Neutrophil (primary cell): ENCODE results near the gene POMGNT1.

Experiments used
- H3K27ac ChIP-seq: fragments of 200-600 bp; sonication (generic); 2 replicates; pipeline ENCODE4 v1.5.1; 2016; ENCODE audit warnings: mild to moderate bottlenecking, moderate library complexity
- H3K27me3 ChIP-seq: fragments of 200-600 bp; sonication (generic); 2 replicates; pipeline ENCODE4 v1.6.0; 2016; ENCODE audit warnings: mild to moderate bottlenecking
- H3K36me3 ChIP-seq: fragments of 200-600 bp; sonication (generic); 2 replicates; pipeline ENCODE4 v1.5.1; 2017
- H3K4me1 ChIP-seq, 2 experiments: fragments of 200-600 bp in 1 of 2; sonication (generic) in 1 of 2; 1 replicate in 1 of 2; 2 replicates in 1 of 2; pipeline versions ENCODE4 v1.5.1 to v1.6.1; 2013 to 2016; ENCODE audit warnings: low read depth in 1 of 2, low read length in 1 of 2, mild to moderate bottlenecking in 1 of 2, moderate library complexity in 1 of 2; ENCODE audit not compliant: control insufficient read depth in 1 of 2, insufficient read depth in 1 of 2
- H3K4me3 ChIP-seq, 2 experiments: fragments of 200-600 bp in 1 of 2; sonication (generic) in 1 of 2; 1 replicate in 1 of 2; 2 replicates in 1 of 2; pipeline ENCODE4 v1.5.1; 2013 to 2016; ENCODE audit warnings: low read depth in 1 of 2, low read length in 1 of 2, mild to moderate bottlenecking in 1 of 2, moderate library complexity in 1 of 2
- H3K9me3 ChIP-seq: fragments of 200-600 bp; sonication (generic); 2 replicates; pipeline ENCODE4 v1.5.1; 2016
- CTCF ChIP-seq: fragments of 200-600 bp; sonication (generic); IDR thresholded peaks from 2 replicates; pipeline ENCODE4 v1.5.1; 2016; ENCODE audit warnings: antibody characterized with exemption

POMGNT1 gene

GRCh38 chr1:46153228-46153627 is 45.0 kb downstream of the POMGNT1 start:
- Histone ChIP-seq H3K36me3 (no peaks in the 10 kb centered on the region), H3K27ac (no peak overlapping the region), H3K4me1 (no peaks in the 10 kb centered on the region), H3K27me3 (no peaks in the 10 kb centered on the region), H3K9me3 (no peaks in the 10 kb centered on the region), H3K4me3 (no peak overlapping the region)
- TF ChIP-seq CTCF: no peak

- no peak for TF ChIP-seq CTCF
- H3K9me3 ChIP-seq: no peaks in the 10 kb centered on the region
- no peaks in the 10 kb centered on the region for H3K4me1 ChIP-seq
- no peaks in the 10 kb centered on the region for H3K36me3 ChIP-seq
- H3K4me3 ChIP-seq: no peak overlapping the region
- H3K27ac ChIP-seq: no peak overlapping the region
- no peaks in the 10 kb centered on the region for H3K27me3 ChIP-seq
Observed at GRCh38 chr1:46152016-46152415, 46.2 kb downstream of the POMGNT1 start.

GRCh38 chr1:46150085-46150484 is 48.1 kb downstream of the POMGNT1 start:
- Histone ChIP-seq H3K27ac (no peak overlapping the region), H3K9me3 (no peaks in the 10 kb centered on the region), H3K4me1 (no peaks in the 10 kb centered on the region), H3K4me3 (no peak overlapping the region), H3K36me3 (no peaks in the 10 kb centered on the region), H3K27me3 (no peaks in the 10 kb centered on the region)
- TF ChIP-seq CTCF: no peak

GRCh38 chr1:46148318-46148717 is 49.9 kb downstream of the POMGNT1 start:
- Histone ChIP-seq H3K27ac (no peak overlapping the region), H3K4me1 (no peaks in the 10 kb centered on the region), H3K9me3 (no peaks in the 10 kb centered on the region), H3K36me3 (no peaks in the 10 kb centered on the region), H3K4me3 (no peak overlapping the region), H3K27me3 (no peaks in the 10 kb centered on the region)
- TF ChIP-seq CTCF: no peak
